GM18873 (cell line): Measurements from ENCODE around the gene PTF1A.

ENCODE experiments used
- ATAC-seq: cut with Tn5 transposase; IDR thresholded peaks from one replicate; pipeline ENCODE4 v1.9.1; 2021; ENCODE audit warnings: mild to moderate bottlenecking, moderate library complexity, moderate number of reproducible peaks; ENCODE audit not compliant: unreplicated experiment, low FRiP score

Gene PTF1A

DNA sequence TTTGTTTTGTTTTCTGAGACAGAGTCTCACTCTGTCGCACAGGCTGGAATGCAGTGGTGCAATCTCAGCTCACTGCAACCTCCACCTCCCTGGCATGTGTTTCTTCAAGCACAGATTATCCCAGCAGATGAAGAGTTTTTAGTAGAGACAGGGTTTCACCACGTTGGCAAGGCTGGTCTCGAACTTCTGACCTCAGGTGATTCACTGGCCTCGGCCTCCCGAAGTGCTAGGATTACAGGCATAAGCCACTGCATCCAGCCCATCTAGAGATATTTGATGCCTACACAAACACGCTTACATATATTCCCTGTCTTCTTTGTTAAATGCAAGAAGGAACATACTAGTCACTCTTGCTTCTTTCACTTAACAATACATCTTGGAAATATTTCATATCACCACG lies 5.9 kb upstream of the PTF1A start:
- no peak for ATAC-seq

GRCh38 chr10:23186697-23187096 lies 5.4 kb upstream of the PTF1A start:
- ATAC-seq: no peak

DNA sequence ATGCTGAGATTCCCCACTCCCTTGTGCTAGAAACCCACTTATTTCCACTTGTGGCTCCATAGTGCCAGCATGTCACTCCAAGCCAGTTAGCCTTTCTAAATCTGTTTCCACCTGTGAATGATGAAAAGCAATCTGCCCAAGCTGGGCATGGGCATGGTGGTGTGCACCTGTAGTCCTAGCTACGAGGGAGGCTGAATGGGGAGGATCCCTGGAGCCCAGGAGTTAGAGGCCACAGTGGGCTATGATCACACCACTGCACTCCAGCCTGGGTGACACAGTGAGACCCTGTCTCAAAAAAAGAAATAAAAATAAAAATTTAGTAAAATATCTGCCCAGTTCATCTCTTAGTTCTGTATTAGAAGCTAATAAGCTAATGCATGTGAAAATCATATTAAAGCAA lies 5.0 kb upstream of the PTF1A start:
- ATAC-seq: no peak

DNA sequence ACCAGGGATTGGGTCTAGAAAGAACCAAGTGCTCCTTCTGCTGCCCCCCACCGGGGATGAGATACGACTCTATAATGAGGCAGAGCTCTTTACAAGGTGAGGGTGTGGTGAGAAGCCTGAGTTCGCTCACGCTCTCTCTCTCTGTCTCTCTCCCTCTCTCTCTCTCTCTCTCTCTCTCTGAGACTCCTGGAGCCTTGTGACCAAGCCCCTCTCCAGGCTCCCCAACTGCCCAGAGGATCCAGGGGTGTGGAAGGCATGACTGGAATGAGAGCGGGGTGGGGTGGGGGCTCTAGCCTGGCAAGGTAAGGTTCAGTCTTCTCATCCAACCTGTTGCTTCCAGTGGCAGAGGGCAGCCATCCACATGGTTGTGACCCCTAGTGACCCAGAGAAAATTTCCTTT lies 3.1 kb upstream of the PTF1A start:
- ATAC-seq: no peak

- no peak for ATAC-seq
Measured at GRCh38 chr10:23190872-23191763, 994 bp upstream of the PTF1A start.

- ATAC-seq: no peak
Measured at GRCh38 chr10:23192712-23193434, 761 bp downstream of the PTF1A start.

- no peak for ATAC-seq
Measured at GRCh38 chr10:23193435-23194074, 1.4 kb downstream of the PTF1A start.

DNA sequence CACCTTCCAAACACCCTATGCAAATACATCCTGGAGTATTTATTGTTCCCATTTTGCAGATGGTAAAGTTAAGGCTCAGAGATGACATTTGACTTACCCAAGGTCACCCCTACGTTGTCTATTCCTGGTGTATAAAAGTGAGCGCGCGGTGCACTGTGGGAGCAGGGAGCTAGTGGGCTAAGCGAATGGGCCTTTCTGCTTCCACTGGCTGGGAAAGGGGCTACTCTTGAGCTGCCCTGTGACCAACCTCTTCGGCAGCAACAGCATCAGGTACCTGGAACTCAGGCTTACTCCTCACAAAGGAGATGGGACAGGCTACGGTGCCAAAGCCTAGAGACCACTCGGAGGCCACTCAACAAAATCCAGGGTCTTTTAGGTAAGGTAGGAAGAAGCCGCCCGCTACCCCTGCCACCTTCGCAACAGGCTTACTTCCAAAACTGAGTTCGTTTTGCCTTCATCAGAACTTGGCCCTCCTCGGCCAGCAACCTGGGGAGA lies 2.4 kb downstream of the PTF1A start:
- ATAC-seq: no peak

DNA sequence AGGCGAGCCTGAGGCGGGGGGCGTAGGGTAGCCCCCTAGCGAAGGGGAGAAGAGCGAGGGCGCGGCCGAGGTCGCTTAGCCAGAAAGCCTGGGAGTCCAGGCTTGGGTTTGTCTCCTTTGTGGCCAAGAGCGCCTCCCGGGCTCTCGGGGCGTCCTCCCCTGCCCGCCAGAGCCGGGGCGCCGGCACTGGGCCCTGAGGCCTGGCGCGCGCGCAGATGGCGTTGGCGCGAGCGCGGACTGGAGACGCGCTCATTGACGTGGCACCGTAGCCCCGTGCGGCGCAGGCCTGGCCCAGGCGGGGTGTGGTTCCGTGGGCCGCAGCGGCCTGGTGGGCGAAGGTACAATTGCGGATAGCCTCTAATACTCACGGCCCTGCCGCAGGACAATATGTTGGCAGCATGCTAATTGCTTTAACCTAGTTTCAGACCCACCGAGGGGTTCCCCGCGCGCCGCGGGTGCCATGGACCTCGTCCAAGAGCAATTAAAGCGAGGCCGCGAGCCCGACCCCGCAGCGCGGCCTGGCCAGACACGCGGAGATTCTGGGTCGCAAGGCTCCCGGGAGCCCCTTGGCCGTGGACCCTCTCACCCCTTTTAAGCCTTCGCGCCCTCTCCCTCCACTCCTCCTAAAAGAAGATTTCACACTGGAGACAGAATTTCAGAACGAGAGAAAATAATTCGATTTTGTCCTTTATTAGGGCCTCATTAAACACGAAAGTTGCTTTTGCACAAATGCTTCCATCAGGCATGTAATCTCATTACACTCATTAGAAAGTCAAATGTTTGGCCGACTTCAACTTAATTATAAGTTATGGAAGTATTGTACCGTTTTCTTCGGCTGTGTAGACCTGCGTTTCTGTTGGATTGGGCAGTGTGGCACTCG lies 3.1 kb downstream of the PTF1A start:
- no peak for ATAC-seq

DNA sequence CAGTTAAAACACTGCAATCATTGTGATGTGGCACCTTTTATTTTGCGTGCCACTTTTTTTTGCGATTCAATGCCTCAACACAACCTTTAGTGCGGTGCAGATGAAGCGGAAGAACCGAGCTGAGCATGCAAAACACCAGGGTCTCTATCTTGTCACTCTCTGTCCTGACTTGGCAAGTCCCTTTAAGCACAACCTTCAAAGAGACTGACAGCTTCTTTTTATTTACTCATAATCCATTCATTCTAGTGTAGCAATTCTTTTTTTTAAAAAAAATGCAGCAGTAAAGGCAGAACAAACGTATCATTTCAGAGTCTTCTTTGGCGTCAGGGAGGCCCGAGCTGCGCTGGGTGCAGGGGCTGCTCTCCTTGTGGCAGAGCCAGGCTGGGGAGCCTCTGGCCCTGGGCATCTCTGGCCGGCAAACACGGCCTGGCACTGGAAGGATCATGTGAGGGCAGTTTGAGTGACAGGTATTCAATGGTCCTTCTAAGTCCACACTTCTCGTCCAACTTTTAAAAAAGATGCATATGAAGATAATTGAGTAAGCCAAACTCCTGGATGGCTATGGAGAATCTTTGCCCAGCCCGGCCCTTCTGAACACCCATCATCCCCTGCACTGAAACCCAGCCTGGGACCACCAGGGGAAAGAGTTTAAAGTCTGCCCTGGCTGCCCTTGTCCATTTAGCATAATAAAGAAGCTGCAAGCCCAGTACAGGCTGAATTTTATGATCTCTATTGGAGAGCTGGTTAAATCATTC lies 3.9 kb downstream of the PTF1A start:
- no peak for ATAC-seq

- ATAC-seq: no peak
Measured at GRCh38 chr10:23196915-23197314, 4.8 kb downstream of the PTF1A start.

GRCh38 chr10:23197416-23197861 lies 5.3 kb downstream of the PTF1A start:
- ATAC-seq: no peak

DNA sequence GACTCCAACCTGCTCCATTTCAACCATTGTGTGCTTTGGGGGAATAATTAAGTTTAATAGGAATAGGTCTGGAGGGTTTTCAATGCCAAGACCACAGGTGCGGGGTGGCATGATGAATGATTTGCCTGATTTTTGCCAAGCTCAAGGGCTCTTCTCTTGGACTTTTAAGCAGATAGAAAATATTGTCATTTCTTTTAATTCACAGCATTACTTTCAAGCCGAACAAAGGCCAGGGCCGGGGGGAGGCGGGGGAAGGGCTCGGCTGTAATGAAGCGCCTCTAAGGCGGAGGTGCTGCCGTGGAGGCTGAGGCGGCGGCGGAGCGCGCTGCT lies 6.5 kb downstream of the PTF1A start:
- no peak for ATAC-seq

GRCh38 chr10:23198940-23199767 lies 7.0 kb downstream of the PTF1A start:
- no peak for ATAC-seq

- no peak for ATAC-seq
Measured at GRCh38 chr10:23199768-23200511, 7.8 kb downstream of the PTF1A start.

DNA sequence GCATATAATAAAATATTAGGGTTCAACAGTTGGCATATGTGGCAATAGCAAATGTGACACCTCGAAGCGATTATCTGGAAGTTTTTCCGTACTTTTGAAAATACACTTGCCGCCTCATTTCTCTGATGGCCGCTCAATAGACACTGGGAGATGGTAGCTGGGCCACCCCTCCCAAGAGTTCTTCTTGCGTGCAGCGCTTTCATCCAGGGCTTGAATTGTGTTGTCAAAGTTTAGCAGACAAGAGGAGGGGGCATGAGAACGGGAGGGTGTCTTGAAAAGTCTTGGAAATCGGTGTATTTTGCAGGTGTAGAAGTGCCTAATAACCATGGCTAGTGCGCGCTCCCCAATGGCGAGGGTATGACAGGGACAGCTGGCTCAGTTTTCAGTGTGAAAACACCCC lies 8.5 kb downstream of the PTF1A start:
- ATAC-seq: no peak

GRCh38 chr10:23200997-23201652 lies 9.0 kb downstream of the PTF1A start:
- no peak for ATAC-seq
